Prostate gland (tissue), 2 donors: ENCODE measurements around the gene TBCE.

Experiments used
- CTCF ChIP-seq, 4 experiments: fragments of 200-600 bp in 2 of 4; fragments of 450-650 bp in 2 of 4; sonication (generic) in 2 of 4; IDR thresholded peaks; 1 replicate in 3 of 4; 2 replicates in 1 of 4; pipeline ENCODE4 v1.5.1; 2016 to 2019; ENCODE audit warnings: antibody characterized with exemption in 4 of 4, mild to moderate bottlenecking in 2 of 4, moderate library complexity in 2 of 4
- POLR2A ChIP-seq: fragments of 450-650 bp; IDR thresholded peaks from one replicate; pipeline ENCODE4 v1.6.1; 2016; ENCODE audit warnings: antibody characterized with exemption, mild to moderate bottlenecking
- POLR2AphosphoS5 ChIP-seq: sonication (generic); formaldehyde crosslinking; IDR thresholded peaks from one replicate; pipeline ENCODE4 v1.6.1; 2017; ENCODE audit warnings: antibody characterized with exemption

DNA sequence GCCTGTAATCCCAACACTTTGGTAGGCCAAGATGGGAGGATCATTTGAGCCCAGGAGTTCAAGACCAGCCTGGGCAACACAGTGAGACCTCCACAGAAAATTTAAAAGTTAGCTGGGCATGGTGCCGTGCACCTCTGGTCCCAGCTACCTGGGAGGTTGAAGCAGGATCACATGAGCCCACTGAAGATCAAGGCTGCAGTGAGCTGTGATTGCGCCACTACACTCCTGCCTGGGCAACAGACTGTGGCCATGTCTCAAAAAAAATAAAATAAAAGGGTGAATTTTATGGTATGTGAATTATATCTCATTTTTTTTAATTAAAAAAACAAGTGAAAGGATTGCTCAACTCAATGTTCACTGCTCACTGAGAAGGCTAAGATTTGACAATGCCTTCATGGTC, 48.0 kb upstream of the TBCE start:
- TF ChIP-seq CTCF (IDR thresholded peaks at IDR 0.05) (no peak), POLR2AphosphoS5 (no peak), POLR2A (no peak)
